HG03575 (cell line): ENCODE measurements around the gene MRPL36.

Experiments
- ATAC-seq: cut with Tn5 transposase; IDR thresholded peaks from one replicate; pipeline ENCODE4 v1.9.1; 2021; ENCODE audit not compliant: unreplicated experiment, insufficient number of reproducible peaks, low FRiP score; ENCODE audit errors: extremely low read depth

MRPL36 gene

DNA sequence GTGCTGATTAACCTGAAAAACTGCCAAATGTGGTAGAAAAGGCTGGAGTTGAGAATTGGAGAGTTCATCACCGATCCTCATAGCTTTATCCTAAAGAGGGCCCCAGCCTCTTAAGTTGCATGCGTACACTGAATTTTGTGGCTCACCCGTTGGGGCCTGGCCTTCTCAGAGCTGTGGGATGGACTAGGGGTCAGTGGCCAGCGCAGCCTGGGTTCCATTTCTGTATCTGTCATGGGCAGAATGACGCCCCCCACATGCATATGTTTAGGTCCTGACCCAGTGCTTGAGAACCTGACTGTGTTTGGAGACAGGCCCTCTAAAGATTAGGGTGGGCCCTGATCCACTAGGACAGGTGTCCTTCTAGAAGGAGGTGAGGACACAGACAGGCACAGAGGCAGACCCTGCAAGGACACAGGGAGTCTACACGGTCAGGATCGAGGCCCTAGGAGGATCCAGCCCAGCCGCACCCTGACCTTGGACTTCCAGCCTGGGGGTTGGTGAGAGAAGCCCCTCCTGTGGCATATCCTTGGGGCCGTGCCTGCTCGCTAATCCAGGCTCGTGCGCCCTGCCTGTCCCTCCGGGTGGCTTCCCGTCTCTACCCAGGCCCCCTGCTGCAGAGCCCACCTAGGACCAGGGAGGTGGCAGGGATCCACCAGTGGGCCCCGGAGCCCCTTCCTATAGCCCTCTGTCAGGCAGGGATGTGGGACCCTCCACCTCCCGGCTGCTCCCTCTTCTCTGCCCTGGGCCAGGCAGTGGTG lies 33.8 kb upstream of the MRPL36 start:
- ATAC-seq = no peak

DNA sequence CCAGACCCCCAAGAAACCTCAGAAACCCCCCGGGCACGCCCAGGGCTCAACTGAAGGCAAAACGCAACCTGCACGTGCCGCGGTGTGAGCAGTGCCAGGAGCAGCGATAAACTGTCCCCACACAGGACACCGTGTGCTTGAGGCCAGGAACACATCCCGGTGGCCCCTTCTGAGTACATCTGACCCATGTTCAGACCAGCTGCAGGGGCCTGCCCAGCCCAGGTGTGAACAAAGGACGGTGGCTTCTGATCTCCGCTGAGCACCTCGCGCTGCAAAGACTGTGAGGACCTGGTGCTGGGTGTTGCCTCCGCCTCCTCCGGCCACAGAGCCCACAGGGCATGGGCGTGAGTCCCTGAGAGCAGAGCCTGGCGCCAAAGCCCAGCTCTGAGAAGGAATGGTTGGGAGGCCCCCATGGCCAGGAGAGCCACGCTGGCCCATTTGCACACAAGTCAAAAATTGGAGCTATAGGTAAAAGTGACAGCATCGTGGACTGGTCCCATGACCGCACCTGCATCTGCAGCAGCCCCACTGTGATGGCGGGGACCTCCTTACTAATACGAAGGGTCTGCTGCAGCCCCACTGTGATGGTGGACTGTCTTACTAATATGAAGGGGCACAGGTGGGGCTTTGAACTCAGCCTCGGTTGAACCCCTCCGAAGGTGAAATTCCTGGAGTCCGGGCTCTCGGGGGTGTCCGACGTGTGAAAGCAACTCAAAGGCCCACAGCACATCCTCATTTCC lies 33.0 kb upstream of the MRPL36 start:
- no peak for ATAC-seq

DNA sequence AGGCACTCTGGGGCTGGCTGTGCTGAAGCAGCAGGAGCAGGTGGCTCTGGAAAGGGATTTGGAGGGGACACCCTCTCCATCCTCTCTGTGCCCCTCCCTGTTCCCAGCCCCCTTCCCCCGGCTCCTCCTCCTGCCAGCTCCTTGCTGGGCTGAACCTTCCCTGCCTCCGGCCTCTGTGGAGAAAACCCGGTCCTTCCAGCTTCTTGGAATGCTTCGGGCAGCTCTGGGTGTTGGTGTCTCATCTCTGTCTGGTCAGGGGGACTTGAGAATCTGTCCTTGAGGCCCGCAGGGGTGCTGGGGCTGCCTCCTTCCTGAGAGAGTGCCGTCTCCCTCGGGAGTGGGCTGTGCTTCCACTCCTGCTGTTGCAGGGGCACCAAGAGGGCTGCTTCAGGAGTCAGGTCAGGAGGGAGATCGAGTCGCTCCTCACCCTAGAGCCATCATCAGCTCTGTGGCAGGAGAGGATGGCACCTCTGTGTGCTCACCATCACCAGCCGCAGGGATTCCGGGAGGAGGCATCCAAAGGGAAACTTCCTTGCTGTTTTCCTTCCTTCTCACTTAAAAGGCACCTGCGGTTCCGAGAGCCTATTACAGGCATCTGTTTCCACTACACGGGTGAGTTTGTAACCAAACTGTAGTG lies 32.2 kb upstream of the MRPL36 start:
- ATAC-seq = no peak

DNA sequence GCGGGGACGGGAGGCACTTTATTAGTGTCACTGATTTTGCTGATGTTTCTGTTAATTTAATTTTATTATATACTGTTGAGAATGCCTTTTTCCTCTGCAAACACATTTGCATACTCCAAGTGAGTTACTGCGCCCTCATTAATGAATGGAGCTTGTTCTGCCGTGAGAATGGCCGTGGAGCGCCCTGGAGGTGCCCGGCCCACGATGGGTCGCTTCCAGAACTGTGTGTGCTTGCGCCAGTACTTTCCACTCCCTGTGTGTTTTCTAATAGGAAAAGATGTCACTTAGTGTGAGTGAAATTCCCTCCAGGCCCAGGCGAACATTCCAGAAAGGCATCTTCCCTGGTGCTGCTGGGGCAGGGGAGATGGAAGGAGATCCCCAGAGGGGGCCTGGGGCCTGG lies 31.6 kb upstream of the MRPL36 start:
- ATAC-seq = no peak

DNA sequence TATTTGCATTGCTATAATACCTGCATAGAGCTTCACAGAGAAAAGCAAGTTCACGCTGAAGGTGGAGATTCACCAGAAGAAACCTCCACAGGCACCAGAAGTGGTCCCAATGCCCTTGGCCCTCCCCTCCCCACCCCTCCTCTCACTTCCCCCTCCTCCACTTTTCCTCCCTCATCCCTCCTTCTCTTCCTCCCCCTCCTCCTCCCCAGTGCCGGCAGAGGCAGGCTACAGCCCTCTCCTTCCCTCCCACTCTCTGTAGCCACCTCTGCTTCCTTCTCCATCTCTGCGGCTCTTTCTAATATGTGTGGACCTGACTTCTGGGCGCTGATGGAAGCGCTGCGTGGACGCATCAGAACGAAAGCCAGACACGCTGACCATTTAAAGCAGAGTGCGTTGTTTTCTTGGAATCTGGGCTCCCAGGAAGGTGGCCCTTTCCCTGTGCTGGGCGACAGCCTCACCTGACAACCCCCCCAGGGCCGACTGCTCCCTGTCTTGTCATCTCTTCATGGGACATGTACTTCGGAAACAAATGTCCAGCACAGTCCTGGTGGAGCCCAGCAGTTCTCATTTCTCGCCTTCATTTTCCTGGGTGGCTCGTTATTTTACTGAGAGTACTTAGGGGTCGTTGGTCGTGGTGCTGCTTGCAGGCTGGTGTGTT lies 31.1 kb upstream of the MRPL36 start:
- ATAC-seq = no peak

DNA sequence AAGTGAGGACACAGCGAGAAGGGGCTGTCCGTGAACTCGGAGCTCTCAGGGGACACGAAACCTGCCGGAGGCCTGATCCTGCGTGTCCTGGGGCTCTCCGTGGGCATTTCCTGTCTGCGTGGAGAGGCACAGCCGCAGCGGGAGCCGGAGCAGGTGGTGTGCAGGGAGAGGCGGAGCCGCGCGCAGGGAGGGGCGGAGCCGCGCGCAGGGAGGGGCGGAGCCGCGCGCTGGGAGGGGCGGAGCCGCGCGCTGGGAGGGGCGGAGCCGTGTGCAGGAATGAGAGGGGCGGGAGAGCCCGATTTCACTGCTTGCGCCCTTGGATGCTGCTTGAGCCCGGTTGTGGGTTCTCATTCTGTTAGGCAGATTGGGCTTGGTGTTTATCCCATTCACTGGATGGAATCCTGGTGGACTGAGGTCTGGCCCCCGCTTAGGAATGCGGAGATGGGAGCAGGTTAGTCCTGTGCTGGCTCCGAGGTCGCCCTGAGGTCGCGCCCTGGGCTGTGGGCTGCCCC lies 28.3 kb upstream of the MRPL36 start:
- ATAC-seq = no peak

DNA sequence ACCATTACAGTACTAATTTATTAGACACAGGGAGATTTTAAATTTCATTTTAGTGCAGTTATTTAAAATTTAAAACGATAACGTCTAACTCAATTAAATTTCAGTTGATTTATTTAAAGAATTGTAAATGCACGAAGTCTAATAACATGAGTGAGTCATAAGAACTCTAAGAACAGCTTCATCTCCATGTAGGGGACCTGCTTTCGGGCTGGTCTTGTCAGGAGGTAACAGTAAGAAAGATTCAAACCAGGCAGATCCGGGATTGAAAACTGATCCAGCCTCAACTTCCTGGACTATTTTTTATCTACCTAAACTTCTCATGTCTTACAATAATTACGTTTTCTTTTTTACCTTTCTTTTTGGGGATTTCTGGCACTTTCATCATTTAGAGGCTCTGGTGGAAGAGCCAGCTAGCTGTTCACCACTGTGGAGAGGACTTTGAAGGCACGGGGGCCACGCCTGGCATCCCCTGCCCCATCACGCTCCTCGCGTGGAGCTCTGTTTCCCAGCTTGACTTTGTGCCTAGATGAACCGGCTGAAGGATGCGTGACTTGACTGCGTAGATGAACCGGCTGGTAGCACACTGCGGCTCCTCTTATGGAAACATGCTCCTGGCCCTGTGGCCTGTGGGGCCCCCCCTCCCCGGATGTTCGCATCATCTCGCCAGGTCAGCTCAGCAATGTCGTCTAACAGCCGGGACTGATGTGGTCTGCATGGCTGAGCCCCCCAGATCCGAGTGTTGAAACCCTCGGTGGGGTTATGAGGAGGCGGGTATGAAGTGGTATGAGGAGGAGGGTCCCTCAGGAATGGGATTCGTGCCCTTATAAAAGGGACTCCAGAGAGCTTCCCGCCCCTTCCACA lies 27.6 kb upstream of the MRPL36 start:
- no peak for ATAC-seq

DNA sequence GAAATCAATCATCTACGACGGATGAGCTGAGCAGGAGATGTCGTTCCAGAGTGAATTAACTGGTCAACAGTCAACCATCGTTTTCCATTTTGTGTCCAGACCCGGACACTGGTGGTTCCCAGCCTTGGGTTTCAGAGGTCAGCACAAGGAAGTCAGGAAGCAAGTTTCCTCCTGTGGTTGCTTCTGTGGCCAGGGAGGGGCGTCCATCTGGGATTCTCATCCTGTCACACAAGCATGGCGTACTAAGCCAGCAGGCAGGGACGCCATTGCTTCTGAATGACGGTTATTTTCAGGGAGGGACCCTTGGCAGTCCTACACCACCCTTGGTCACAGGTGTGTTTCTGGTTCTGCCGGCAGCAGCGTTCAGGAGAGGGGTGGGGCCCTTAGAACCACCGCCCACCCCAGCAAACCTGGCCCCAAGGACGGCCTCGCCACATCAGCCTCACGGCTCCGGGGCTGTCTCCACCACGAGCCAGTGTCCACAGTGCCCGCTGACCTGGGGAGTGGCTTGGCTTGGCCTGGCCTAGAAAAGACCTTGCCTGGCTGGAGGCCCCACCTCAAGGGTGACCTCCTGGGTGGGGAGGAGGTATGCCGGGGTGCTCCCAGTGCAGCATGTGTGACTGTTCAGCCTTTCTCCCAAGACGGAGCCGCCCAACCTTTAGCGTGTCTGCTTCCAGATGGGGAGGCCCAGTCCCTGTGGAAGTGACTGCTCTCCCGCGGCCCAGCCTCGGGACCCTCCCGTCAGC lies 26.8 kb upstream of the MRPL36 start:
- no peak for ATAC-seq

DNA sequence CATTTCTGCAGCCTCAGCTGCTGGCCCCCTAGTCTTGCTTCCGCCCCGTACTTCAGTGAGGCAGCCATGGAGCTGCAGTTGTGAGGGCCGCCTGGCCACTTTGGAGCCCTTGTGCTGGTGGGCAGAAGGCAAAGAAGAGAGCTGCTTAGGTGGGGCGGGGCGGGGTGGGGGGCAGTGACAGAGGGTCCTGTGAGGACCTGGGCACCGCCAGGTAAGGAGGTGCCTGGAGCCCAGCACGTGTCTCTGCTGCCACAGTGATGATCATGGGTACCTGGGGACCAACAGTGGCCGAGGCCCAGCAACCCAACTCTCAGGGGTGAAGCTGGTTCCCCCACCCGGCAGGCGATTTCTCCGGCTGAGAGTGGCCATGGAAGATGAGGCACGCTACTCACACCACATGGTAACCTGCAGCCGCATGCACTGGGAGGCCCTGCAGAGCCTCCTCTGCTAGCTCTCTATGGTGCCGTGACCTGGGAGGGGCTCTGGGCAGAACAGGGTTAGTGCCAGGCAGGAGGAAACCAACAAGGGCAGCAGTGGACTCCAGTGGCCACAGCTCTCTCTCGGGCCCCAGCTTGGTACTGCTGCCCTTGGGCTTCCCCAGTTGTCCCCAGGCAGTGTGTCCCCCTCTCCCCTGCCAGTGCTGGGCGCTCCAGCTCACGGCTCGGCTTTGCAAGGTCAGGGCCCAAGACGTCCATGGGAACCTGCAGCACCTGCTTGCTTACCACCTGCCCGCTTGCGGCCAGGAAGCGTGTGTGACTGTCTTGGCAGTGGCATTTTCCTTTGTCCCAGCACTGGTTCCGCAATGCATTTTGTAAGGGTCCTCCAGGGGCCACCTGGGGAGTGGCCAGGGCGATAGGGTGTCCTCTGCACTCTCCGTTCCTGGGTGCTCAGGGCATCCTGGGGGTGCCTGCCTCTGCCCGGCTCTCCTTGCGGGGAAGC lies 25.5 kb upstream of the MRPL36 start:
- no peak for ATAC-seq

DNA sequence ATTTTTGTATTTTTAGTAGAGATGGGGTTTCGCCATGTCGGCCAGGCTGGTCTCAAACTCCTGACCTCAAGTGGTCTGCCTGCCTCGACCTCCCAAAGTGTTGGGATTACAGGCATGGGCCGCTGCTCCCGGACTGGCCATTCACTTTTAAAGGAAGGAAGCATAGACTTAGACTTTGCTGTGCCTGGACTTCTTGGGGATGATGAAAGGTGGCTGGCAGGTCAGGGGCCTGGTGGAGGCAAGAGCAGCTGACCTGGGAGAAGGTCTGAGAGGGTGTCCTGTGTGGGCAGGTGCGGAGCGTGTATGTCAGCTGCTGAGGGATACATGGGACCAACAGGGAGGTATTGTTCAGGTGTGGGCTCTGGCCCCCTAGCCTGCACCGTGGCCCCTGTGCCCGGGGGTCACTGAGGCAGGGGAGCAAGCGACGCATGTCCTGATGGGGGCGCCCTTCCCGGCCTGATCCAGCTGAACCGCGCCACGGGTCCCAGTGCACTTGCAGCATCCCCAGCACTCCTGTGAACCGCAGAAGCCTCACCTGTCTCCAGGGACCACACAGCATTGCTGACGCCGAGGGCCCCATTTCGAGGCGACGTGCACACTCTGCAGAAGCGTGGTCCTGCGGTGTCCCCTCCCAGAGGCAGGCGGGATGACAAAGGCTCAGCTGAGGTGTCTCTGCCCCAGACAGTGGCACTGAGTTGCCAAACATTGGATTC lies 24.6 kb upstream of the MRPL36 start:
- ATAC-seq = no peak

DNA sequence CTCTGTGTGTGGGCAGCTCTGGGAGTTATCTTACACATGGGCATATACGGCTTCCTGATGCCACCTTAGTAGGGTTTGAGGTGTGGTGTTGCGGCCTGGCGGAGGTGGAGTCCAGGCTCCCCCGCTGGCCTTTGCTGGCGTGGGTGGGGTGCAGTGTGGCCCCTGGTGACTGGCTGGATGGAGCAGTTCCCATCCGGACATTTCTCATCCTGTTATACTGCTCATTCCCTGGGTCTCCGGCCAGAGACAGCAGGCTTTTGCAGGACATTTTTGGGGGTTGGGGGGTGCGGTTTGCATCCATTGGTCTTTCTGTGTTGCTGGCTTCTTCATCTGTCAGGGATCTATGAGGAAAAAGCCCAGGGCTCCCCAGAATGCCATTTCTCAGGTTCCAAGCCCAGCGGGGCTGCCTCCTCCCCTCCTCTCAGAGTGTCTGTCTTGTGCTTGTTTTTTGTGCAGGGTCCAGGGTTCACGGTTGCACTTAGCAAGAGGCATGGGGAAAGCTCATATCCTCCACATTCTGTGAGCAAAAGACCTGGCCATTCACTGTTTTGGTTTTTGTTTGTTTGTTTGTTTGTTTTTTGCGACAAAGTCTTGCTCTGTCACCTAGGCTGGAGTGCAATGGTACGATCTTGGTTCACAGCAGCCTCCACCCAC lies 23.9 kb upstream of the MRPL36 start:
- no peak for ATAC-seq

DNA sequence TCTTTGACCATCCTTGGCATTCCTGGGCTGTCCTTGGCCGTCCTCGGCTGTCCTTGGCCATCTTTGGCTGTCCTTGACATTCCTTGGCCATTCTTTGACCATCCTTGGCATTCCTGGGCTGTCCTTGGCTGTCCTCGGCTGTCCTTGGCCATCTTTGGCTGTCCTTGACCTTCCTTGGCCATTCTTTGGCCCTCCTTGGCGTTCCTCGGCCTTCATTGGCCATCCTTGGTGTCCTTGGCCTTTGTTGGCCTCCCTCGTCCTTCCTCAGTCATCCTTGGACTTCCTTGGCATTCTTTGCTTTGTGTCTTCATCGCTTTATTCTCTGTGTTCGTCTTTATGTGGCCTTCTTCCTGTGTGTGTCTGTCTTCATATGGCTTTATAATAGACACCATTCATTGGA lies 22.2 kb upstream of the MRPL36 start:
- ATAC-seq = no peak

DNA sequence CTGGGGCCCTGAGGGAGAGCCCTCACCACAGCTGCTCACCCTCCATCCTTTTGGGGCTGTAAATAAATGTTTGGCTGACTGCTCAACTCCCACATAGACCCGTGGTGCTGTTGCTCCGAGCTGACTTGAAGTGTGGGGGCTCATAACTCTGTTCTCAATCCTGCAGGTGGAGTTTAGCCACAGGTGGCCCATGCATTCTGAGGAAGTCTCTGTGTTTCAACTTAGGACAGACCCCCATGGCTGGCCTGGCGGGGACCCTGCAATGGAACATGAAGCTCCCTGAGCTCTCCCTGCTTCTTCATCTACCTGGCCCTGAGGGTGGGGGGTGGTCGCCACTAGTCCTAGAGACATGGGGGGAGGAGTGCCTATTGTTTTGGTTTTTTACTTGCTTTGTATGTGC lies 21.3 kb upstream of the MRPL36 start:
- ATAC-seq = no peak

DNA sequence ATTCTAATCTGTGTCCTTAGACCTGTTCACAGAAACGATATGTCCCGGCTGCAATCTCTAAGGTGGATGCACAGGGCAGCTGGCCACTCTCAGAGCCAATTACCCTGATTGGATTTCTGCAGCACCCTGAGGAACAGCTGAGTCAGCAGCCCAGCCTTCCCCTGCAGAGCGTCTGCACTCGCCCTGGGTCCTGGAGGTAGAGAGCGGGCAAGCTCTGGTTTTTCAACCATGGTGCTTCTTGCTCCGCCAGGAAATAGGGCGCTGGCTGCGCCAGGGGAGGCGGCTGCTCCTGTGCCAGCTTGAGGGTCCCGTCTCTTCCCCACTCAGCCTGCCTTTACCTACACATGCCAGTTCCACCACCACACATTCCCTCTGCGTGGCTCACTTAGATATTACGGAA lies 20.7 kb upstream of the MRPL36 start:
- ATAC-seq = no peak

DNA sequence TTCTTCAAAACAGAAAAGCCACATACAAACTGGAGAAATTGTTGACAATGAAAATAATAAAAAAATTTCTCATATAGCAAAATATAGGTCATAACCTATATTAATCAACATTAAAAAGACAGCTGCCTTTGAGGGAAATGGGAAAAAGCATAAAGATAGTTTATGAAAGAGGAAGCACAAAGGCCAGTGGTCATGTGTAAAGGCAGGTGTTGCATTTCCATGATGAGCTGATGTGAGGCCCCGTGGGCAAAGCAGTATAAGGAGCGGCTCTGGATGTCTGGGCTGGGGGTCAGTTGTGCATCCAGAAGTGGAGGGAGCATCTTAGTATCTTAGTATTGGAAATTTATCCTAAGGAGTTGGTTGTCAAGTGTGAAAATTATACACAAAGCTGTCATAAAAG lies 19.8 kb upstream of the MRPL36 start:
- ATAC-seq = no peak

DNA sequence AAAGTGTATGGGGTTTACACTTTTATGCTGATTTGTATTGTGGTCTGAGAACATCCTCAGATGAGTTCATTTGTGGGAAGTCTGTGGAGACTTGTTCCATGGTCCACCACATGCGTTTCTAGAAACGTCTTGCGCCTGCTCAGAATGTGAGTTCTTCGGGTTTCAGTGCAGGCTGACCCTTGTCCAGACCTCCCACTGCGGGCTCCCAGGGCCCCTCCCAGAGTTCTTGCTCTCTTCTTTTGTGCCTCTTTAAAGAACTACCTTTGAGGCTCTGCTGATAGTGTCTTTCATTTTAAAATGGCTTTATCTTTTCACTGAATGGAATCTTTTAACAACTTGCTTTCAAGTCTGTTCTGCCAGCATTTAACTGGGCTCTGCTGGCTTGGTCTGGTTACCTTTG lies 19.1 kb upstream of the MRPL36 start:
- ATAC-seq = no peak
